HCT116 (cell line): ENCODE data around the gene TMEM14B. TPM values are rescaled to one million over a fixed set of nuclear protein-coding genes. Genes with fewer than 3 reads are reported as not detected.

Experiments
- ATAC-seq: fragments of 200-7000 bp; cut with Tn5 transposase; 2 replicates; pipeline ENCODE4 v1.9.1; 2020; ENCODE audit warnings: mild to moderate bottlenecking, moderate library complexity
- BruUV-seq: library from RNA; stranded (reverse); fragments of 400-500 nt; replicated peaks from 2 replicates; lab custom pipeline; 2021; lab: Mats Ljungman, UMichigan
- CTCF ChIA-PET: fragments of 300-600 bp; sonication (Branson Sonifier 250); formaldehyde crosslinking; loops from one replicate; lab custom pipeline; 2021; ENCODE audit warnings: antibody characterized with exemption; lab: Charles Lee
- POLR2A ChIA-PET: fragments of 300-600, 350-600 bp; sonication (Branson Sonifier 250); formaldehyde crosslinking; loops from one replicate; lab custom pipeline; 2021; ENCODE audit warnings: antibody characterized with exemption; lab: Charles Lee
- RAD21 ChIA-PET, 2 experiments: fragments of 300-600 bp; sonication (Branson Sonifier 250); formaldehyde crosslinking; loops; one replicate each; lab custom pipeline; 2023; ENCODE audit warnings: low total read pairs in 2 of 2; ENCODE audit not compliant: uncharacterized antibody in 2 of 2, unreplicated experiment in 2 of 2, low non-redundant PET in 1 of 2; lab: Charles Lee
- DNase-seq: peaks from one replicate; pipeline ENCODE4 v3.0.0-alpha.2; 2010; ENCODE audit warnings: low read depth, low spot score
- H2AFZ ChIP-seq: fragments of 200-600 bp; shearing (Covaris generic), sonication (generic); 2 replicates; pipeline ENCODE4 v1.6.1; 2017; ENCODE audit warnings: low read depth, mixed run types, mixed read lengths, antibody characterized with exemption, low read length; ENCODE audit not compliant: poor library complexity, severe bottlenecking
- H3K27ac ChIP-seq: 2 replicates; pipeline ENCODE4 v1.5.1; 2012; ENCODE audit warnings: low read depth, low read length
- H3K27me3 ChIP-seq: fragments of 200-600 bp; sonication (generic); 2 replicates; pipeline ENCODE4 v1.6.1; 2016; ENCODE audit warnings: mixed run types, low read length, mixed read lengths; ENCODE audit not compliant: insufficient read depth
- H3K36me3 ChIP-seq, 2 experiments: fragments of 200-500 bp in 1 of 2; fragments of 200-600 bp in 1 of 2; sonication (Bioruptor generic) in 1 of 2; sonication (generic) in 1 of 2; 2 replicates each; pipeline versions ENCODE4 v1.5.1 to v1.6.1; 2014 to 2016; ENCODE audit warnings: low read length in 2 of 2, inconsistent platforms in 1 of 2, mixed read lengths in 1 of 2, mixed run types in 1 of 2; ENCODE audit not compliant: insufficient read depth in 2 of 2, control insufficient read depth in 1 of 2
- H3K4me1 ChIP-seq, 2 experiments: fragments of 200-600 bp in 1 of 2; sonication (generic) in 1 of 2; 2 replicates each; pipeline versions ENCODE4 v1.5.1 to v1.6.1; 2012 to 2017; ENCODE audit warnings: low read length in 2 of 2, inconsistent platforms in 1 of 2, mild to moderate bottlenecking in 1 of 2, mixed read lengths in 1 of 2, mixed run types in 1 of 2, moderate library complexity in 1 of 2; ENCODE audit not compliant: insufficient read depth in 2 of 2, control insufficient read depth in 1 of 2
- H3K4me2 ChIP-seq: fragments of 200-600 bp; sonication (generic); 2 replicates; pipeline ENCODE4 v1.6.1; 2017; ENCODE audit warnings: mixed run types, low read length, mixed read lengths
- H3K4me3 ChIP-seq, 2 experiments: fragments of 200-600 bp in 1 of 2; sonication (generic) in 1 of 2; replicated peaks in 1 of 2; 2 replicates each; pipeline ENCODE4 v1.5.1; 2011 to 2016; ENCODE audit warnings: low read length in 2 of 2, control low read depth in 1 of 2, low read depth in 1 of 2, mild to moderate bottlenecking in 1 of 2, mixed read lengths in 1 of 2, mixed run types in 1 of 2
- H3K79me2 ChIP-seq: fragments of 200-600 bp; sonication (generic); 2 replicates; pipeline ENCODE4 v1.6.1; 2017; ENCODE audit warnings: mild to moderate bottlenecking, mixed run types, low read length, moderate library complexity, mixed read lengths; ENCODE audit not compliant: insufficient read depth
- H3K9ac ChIP-seq: fragments of 200-600 bp; sonication (generic); 2 replicates; pipeline ENCODE4 v1.6.1; 2016; ENCODE audit warnings: low read length, mixed read lengths
- H3K9me2 ChIP-seq: fragments of 200-600 bp; sonication (generic), shearing (Covaris generic); 2 replicates; pipeline ENCODE4 v1.6.1; 2017; ENCODE audit warnings: mixed run types, mild to moderate bottlenecking, moderate library complexity; ENCODE audit not compliant: insufficient read depth
- H3K9me3 ChIP-seq, 2 experiments: fragments of 200-500 bp in 1 of 2; fragments of 200-600 bp in 1 of 2; sonication (Bioruptor generic) in 1 of 2; sonication (generic) in 1 of 2; 2 replicates each; pipeline ENCODE4 v1.6.1; 2014 to 2017; ENCODE audit warnings: low read length in 2 of 2, mixed read lengths in 2 of 2, inconsistent platforms in 1 of 2, low read depth in 1 of 2, mild to moderate bottlenecking in 1 of 2, mixed run types in 1 of 2, moderate library complexity in 1 of 2; ENCODE audit not compliant: control insufficient read depth in 1 of 2, insufficient read depth in 1 of 2
- H4K20me1 ChIP-seq: fragments of 200-600 bp; sonication (generic), shearing (Covaris generic); 2 replicates; pipeline ENCODE4 v1.6.1; 2017; ENCODE audit warnings: mixed run types, mild to moderate bottlenecking, moderate library complexity; ENCODE audit not compliant: insufficient read depth
- CBX3 ChIP-seq: IDR thresholded peaks from 2 replicates; pipeline ENCODE4 v1.6.1; 2012; ENCODE audit warnings: low read depth
- CEBPB ChIP-seq: IDR thresholded peaks from 2 replicates; pipeline ENCODE4 v1.6.1; 2012; ENCODE audit warnings: low read depth
- ELF1 ChIP-seq: IDR thresholded peaks from 2 replicates; pipeline ENCODE4 v1.6.1; 2012; ENCODE audit warnings: low read depth, borderline replicate concordance
- EZH2 ChIP-seq: fragments of 200-600 bp; sonication (generic); IDR thresholded peaks from 2 replicates; pipeline ENCODE4 v1.6.1; 2017; ENCODE audit warnings: antibody characterized with exemption, mixed run types
- JUND ChIP-seq: IDR thresholded peaks from 2 replicates; pipeline ENCODE4 v1.6.1; 2012
- TCF7L2 ChIP-seq: IDR thresholded peaks from 2 replicates; pipeline ENCODE4 v1.7.0; 2011; ENCODE audit warnings: borderline replicate concordance, inconsistent platforms; ENCODE audit not compliant: insufficient read depth, insufficient read length; ENCODE audit errors: extremely low read depth
- intact Hi-C: fragments of 100-400 bp; cut with micrococcal nuclease; formaldehyde crosslinking; loops from 2 replicates; pipeline ENCODE4 v1.10.0; 2022
- total RNA-seq: library from RNA; stranded (reverse); gene quantifications from one replicate; pipeline ENCODE4 v1.2.1, GENCODE V29; 2021; ENCODE audit not compliant: unreplicated experiment
- TF ChIP-seq, protein P1 (sequence below): IDR thresholded peaks from 2 replicates; pipeline ENCODE4 v1.6.1; 2012; ENCODE audit warnings: low read depth

Gene TMEM14B
- total RNA-seq, 1 experiment from 2014 or later: 83.6 TPM

DNA sequence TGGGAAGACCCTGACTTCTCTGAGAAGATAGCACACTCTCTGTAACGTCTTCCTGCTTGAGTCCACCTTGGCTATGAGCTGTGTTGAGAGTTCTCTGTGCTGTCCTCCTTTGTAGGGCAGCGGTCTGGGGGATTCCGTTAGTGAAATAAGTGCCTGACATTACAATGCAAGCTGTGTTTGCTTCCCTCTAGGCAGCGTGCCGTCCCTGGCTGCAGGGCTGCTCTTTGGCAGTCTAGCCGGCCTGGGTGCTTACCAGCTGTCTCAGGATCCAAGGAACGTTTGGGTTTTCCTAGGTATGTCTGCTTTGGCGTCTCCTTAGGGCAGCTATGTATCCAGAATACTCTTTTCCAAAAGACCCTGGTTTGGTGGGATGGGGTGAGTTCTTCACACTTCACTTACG, 21.9 kb upstream of the TMEM14B start:
- Histone ChIP-seq H3K27ac (no peak overlapping the region), H3K4me2 (no peak overlapping the region), H2AFZ (no peak overlapping the region), H3K36me3 (peaks cover 6 to 9% of the 10 kb centered on the region in 2 experiments; a peak in 2 of 4 replicates), H3K4me1 (peaks cover 12 to 21% of the 10 kb centered on the region in 2 experiments; a peak in 3 of 4 replicates), H3K9ac (no peak overlapping the region)
- TF ChIP-seq EZH2 (no peak), CEBPB (no peak), JUND (no peak), CBX3 (no peak), ELF1 (no peak), TCF7L2 (no peak)
- TF ChIP-seq, protein P1, sequence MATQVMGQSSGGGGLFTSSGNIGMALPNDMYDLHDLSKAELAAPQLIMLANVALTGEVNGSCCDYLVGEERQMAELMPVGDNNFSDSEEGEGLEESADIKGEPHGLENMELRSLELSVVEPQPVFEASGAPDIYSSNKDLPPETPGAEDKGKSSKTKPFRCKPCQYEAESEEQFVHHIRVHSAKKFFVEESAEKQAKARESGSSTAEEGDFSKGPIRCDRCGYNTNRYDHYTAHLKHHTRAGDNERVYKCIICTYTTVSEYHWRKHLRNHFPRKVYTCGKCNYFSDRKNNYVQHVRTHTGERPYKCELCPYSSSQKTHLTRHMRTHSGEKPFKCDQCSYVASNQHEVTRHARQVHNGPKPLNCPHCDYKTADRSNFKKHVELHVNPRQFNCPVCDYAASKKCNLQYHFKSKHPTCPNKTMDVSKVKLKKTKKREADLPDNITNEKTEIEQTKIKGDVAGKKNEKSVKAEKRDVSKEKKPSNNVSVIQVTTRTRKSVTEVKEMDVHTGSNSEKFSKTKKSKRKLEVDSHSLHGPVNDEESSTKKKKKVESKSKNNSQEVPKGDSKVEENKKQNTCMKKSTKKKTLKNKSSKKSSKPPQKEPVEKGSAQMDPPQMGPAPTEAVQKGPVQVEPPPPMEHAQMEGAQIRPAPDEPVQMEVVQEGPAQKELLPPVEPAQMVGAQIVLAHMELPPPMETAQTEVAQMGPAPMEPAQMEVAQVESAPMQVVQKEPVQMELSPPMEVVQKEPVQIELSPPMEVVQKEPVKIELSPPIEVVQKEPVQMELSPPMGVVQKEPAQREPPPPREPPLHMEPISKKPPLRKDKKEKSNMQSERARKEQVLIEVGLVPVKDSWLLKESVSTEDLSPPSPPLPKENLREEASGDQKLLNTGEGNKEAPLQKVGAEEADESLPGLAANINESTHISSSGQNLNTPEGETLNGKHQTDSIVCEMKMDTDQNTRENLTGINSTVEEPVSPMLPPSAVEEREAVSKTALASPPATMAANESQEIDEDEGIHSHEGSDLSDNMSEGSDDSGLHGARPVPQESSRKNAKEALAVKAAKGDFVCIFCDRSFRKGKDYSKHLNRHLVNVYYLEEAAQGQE: no peak
- TF ChIP-seq, all 23 proteins: peak for 0
- Histone ChIP-seq H4K20me1 (no peaks in the 10 kb centered on the region), H3K9me3 (no peaks in the 10 kb centered on the region), H3K27me3 (no peaks in the 10 kb centered on the region), H3K79me2 (peaks cover 12% of the 10 kb centered on the region), H3K4me3 (no peak overlapping the region), H3K9me2 (no peaks in the 10 kb centered on the region)
- ChIA-PET POLR2A (no interaction called here), CTCF (no interaction called here), RAD21 (no interaction called here)
- intact Hi-C loops: no loop called here
- ATAC-seq (no peak), DNase-seq (no peak)
- BruUV-seq: no TSS peak
